HEK293 (cell line): ENCODE results near the gene ZNF99.

Experiments used
- ZBTB7A ChIP-seq: fragments of 450-650 bp; formaldehyde crosslinking; IDR thresholded peaks from 2 replicates; pipeline ENCODE4 v1.5.1; 2016; ENCODE audit warnings: low read depth, missing biosample characterization, missing genetic modification characterization
- ZNF2 ChIP-seq: fragments of 450-650 bp; formaldehyde crosslinking; IDR thresholded peaks from 2 replicates; pipeline ENCODE4 v1.5.1; 2016; ENCODE audit warnings: missing biosample characterization, missing genetic modification characterization
- TF ChIP-seq, protein P1 (sequence below): fragments of 450-650 bp; formaldehyde crosslinking; IDR thresholded peaks from 2 replicates; pipeline ENCODE4 v1.5.1; 2016; ENCODE audit warnings: missing biosample characterization, missing genetic modification characterization

DNA sequence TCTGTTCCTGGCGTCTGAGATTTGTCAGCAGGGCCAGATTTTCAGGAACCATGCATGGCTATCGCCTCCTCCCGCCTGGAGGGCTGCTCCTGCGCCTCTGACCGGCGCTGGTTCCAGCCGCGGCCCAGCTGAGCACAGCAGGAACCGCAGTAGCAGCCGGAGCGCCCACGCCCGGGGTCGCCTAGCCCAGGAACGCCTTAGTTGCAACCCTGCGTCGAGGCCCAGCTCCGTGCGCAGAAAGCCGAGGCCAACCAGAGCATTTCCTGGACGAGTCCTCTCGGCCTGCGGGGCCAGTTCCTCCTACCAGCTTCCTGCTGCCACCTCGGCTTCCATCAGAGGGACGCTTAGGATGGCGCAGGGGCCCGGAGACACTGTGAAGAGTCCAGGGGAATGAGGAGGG lies 75.0 kb downstream of the ZNF99 start:
- TF ChIP-seq, protein P1, sequence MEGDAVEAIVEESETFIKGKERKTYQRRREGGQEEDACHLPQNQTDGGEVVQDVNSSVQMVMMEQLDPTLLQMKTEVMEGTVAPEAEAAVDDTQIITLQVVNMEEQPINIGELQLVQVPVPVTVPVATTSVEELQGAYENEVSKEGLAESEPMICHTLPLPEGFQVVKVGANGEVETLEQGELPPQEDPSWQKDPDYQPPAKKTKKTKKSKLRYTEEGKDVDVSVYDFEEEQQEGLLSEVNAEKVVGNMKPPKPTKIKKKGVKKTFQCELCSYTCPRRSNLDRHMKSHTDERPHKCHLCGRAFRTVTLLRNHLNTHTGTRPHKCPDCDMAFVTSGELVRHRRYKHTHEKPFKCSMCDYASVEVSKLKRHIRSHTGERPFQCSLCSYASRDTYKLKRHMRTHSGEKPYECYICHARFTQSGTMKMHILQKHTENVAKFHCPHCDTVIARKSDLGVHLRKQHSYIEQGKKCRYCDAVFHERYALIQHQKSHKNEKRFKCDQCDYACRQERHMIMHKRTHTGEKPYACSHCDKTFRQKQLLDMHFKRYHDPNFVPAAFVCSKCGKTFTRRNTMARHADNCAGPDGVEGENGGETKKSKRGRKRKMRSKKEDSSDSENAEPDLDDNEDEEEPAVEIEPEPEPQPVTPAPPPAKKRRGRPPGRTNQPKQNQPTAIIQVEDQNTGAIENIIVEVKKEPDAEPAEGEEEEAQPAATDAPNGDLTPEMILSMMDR (tag by site-specific recombination): no peak
- TF ChIP-seq ZNF2 (tag by site-specific recombination) (no peak), ZBTB7A (tag by site-specific recombination) (no peak)
